Ishikawa (cell line): ENCODE data around the gene RIN3.
A peak's percentile ranks its signal among the peaks of the same experiment; 100 is the strongest.

Experiments
- CEBPB ChIP-seq: IDR thresholded peaks from 2 replicates; pipeline ENCODE4 v1.6.1; 2012
- CREB1 ChIP-seq: IDR thresholded peaks from 2 replicates; pipeline ENCODE4 v1.6.1; 2012; ENCODE audit warnings: low read depth
- EGR1 ChIP-seq: IDR thresholded peaks from 2 replicates; pipeline ENCODE4 v1.6.1; 2012
- EP300 ChIP-seq: IDR thresholded peaks from 2 replicates; pipeline ENCODE4 v1.6.1; 2012; ENCODE audit warnings: borderline replicate concordance
- FOXM1 ChIP-seq: IDR thresholded peaks from 2 replicates; pipeline ENCODE4 v1.6.1; 2012; ENCODE audit warnings: low read depth, borderline replicate concordance
- MAX ChIP-seq: IDR thresholded peaks from 2 replicates; pipeline ENCODE4 v1.6.1; 2012
- NFIC ChIP-seq: IDR thresholded peaks from 2 replicates; pipeline ENCODE4 v1.6.1; 2012
- RAD21 ChIP-seq: IDR thresholded peaks from 2 replicates; pipeline ENCODE4 v1.6.1; 2012; ENCODE audit warnings: low read depth
- REST ChIP-seq: IDR thresholded peaks from 2 replicates; pipeline ENCODE4 v1.6.1; 2012; ENCODE audit warnings: low read depth, mild to moderate bottlenecking
- TAF1 ChIP-seq: IDR thresholded peaks from 2 replicates; pipeline ENCODE4 v1.6.1; 2012; ENCODE audit warnings: low read depth, mild to moderate bottlenecking
- TCF12 ChIP-seq: IDR thresholded peaks from 2 replicates; pipeline ENCODE4 v1.6.1; 2012; ENCODE audit warnings: low read depth
- TEAD4 ChIP-seq: IDR thresholded peaks from 2 replicates; pipeline ENCODE4 v1.6.1; 2012
- USF1 ChIP-seq: IDR thresholded peaks from 2 replicates; pipeline ENCODE4 v1.6.1; 2012
- YY1 ChIP-seq: IDR thresholded peaks from 2 replicates; pipeline ENCODE4 v1.6.1; 2012; ENCODE audit warnings: low read depth
- ZBTB7A ChIP-seq: IDR thresholded peaks from 2 replicates; pipeline ENCODE4 v1.6.1; 2012; ENCODE audit warnings: low read depth

RIN3 gene

DNA sequence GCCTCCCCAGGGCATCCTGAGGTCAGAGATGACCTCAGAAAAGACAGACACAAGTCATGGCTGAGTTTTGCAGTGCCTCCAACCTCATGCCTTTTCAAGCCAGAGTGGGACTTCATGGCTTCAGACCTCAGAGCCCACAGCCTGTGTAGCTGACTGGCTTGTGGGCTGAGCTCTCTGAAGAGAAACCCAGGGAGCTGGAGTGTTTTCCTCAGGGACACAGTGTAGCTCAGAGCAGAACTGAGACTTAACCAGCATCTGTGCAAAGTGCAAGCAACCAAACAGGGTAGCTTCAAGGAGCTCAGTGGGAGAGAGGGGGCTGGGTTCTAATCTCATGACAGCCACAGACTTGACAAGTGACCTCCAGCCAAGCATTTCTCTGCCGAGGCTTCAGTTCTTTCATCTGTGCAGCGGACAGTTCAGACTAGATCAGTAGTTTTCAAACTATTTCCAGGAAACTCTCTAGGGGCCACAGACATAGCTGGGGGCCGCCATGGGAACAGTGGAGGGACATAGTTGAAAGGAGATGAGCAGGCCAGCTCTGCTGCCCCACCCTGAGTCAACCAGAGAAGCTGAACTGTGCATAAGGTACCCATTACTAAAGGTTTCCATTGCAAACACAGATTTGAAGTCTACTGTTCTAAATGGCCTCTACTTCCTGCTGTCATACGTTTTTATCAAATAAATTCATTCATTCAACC lies 154.8 kb downstream of the RIN3 start:
- TF ChIP-seq NFIC (no peak), REST (no peak), USF1 (no peak), TAF1 (no peak), YY1 (no peak), TCF12 (no peak), TEAD4 (no peak), EP300 (no peak), MAX (no peak), RAD21 (no peak), ZBTB7A (no peak), CREB1 (no peak), CEBPB (no peak), EGR1 (no peak), FOXM1 (no peak)

DNA sequence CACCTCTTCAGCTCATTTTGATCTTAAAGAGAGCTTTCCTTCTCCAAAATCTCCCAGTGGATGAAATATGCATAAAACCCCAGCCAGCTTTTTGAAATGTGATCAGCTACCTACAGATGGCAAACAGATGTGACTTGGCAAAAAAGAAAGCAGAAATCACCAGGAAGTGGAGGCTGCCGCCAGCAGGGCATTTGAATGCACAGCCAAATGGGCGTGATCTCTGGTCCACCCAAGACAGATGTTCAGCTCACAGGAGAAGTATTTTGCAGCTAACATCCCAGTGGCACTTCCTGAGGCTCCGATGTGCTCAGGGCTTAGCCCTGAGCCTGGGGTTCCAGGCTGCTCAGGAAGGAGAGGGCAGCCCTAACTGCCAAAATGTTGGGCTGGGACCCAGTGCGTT lies 156.6 kb downstream of the RIN3 start:
- TF ChIP-seq NFIC (0 out of 2 replicates have a peak, but pooled peaks have one; percentile 14), TAF1 (no peak)

DNA sequence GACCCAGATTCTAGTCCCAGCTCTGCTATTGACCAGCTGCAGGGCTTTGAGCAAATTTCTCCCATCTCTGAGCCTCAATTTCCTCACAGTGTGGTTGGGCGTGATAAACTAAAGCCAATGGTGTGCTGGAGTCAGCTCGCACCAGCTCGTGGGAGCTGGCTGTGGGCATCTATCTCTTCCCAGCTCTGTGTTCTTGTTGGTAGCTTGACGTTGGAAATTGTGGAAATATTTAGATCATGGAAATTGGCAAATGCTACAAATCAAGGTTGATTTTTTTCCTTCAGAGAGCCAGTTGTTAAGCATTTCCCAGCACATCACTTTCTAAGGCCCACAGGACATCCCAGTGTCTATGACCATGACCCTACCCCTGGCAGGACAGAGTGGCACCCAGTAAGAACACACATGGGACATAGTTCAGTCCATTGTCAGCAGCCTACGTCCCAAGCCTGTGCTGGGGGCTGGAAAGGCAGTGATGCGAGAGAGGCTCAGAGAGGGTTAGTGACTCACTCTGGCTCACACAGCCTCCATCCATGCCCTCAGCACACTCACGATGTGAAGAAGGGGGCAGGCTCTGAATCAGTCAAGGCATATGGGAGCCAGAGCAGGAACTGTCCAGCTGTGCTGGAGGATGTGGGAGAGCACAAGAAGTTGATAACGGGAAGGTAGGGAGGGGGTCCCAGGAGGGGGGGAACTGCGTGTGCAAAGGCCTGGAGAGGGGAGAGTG lies 157.2 kb downstream of the RIN3 start:
- TF ChIP-seq CREB1, result no peak
- no peak for TF ChIP-seq CEBPB
- no peak for TF ChIP-seq EGR1

- no peak for TF ChIP-seq CEBPB
- TF ChIP-seq REST, result no peak
- TF ChIP-seq EGR1, result no peak
- TF ChIP-seq EP300, result no peak
- TF ChIP-seq ZBTB7A, result no peak
- TF ChIP-seq FOXM1, result no peak
These were observed 160.1 kb downstream of the RIN3 start for GRCh38 chr14:92673601-92674150.

GRCh38 chr14:92675421-92675820 lies 161.8 kb downstream of the RIN3 start:
- TF ChIP-seq MAX (no peak), TEAD4 (no peak), CEBPB (no peak), EP300 (no peak)

DNA sequence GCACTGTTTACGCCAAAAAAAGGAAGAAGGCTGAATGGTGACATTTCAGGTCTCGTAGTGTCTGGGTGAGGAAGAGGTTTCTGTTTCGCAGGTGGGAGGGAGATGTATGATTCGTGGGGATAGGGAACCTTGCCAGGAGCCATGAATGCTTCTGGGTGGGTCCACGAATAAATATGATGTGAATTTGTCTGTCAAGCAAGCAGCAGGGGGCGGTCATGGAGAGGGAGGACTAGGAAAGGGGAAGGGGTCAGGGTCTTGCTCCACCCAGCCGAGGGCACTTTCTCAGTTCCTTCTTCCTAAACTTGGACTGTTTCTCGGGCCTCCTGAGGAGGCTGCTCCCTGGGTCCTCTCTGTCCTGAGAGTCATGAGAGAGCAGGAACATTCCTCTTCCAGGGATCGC lies 162.4 kb downstream of the RIN3 start:
- TF ChIP-seq CEBPB (no peak), REST (no peak), CREB1 (no peak), MAX (no peak), YY1 (no peak), TCF12 (no peak), RAD21 (no peak), EP300 (no peak), USF1 (no peak), NFIC (no peak), TEAD4 (no peak), TAF1 (no peak), ZBTB7A (no peak), EGR1 (no peak), FOXM1 (no peak)
